GM19043 (cell line): ENCODE results near the gene TCF20.

Experiments used
- ATAC-seq: cut with Tn5 transposase; IDR thresholded peaks from one replicate; pipeline ENCODE4 v1.9.1; 2021; ENCODE audit warnings: low read depth; ENCODE audit not compliant: unreplicated experiment

Gene TCF20

DNA sequence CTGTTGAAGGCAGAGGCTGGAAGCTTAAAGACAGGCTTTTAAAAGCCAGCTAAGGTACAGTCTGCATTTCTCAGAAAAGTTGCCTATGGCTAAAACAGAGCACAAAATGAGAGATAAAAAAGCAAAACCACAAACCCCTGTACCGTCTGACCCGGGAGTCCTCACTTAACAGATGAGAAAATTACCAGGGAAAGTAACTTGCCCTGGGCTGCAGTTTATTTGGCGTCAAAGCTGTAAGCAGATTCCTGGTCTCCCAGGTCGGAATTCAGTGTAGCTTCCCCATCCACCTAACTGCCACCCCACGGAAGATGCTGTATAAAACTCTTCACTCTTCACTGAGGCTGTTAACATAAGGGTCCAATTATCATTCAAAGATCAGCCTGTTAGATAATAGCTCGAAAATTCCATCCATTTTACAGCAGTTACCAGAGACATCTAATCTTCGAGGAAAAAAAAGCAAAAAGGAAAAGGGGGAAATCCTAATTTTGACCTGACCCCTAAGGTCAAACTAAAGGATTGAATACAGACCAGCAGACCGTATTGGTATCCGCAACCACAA, 1.5 kb downstream of the TCF20 start:
- no peak for ATAC-seq

DNA sequence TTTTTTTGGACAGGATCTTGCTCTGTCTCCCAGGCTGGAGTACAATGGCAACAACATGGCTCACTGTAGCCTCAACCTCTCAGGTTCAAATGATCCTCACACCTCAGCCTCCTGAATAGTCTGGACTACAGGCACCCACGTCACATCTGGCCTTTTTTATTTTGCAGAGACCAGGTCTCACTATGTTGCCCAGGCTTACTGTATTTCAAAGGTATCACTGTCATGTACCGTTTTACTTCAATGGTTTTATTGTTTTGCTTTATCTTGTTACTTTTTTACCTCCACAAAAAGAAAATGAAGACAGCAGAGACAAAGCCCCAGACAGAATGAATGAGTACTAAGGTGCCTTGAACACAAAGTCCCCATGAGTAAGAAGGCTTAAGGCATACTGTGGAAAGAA, 5.1 kb downstream of the TCF20 start:
- ATAC-seq: no peak

GRCh38 chr22:42263944-42264343, 6.5 kb downstream of the TCF20 start:
- ATAC-seq: no peak

DNA sequence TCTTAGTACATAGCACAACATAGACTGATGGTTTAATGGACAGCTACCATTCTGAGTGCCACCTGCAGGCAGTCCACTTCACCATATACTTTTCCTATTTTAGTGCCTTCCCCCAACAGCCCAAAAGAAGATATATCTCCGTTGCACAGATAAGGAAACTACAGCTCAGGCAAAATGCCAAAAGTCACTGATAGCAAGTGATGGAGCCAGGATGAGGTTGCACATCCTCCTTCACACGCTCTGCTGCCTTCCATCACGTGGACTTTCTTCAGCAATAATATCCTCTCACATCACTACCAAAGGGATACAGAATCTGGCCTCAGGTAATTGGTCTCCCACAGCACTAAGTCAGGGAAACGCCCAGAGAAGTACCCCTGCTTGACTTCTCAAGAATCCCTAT, 7.5 kb downstream of the TCF20 start:
- no peak for ATAC-seq

GRCh38 chr22:42261296-42261695, 9.2 kb downstream of the TCF20 start:
- ATAC-seq: no peak

DNA sequence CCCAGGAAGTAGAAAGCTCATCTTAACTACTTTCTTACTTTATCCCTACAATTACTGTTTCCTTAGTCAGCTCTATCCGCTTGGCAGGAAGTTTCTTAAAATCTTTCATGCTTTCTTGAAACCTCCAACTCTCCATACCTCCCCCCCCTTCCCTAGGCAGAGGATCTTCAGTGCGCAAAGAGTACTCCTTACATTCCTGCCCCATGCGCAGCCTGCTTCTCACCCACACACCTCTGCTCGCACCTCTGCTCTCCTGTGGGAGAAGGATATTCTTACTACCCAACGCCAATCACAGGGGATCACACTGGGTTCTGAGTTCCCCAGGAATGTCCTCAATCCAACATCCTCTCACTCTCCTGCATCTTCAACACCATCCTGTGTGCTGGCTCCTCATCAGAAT, 12.3 kb downstream of the TCF20 start:
- ATAC-seq: no peak

GRCh38 chr22:42257386-42257785, 13.1 kb downstream of the TCF20 start:
- ATAC-seq: no peak

GRCh38 chr22:42256930-42257329, 13.5 kb downstream of the TCF20 start:
- no peak for ATAC-seq

DNA sequence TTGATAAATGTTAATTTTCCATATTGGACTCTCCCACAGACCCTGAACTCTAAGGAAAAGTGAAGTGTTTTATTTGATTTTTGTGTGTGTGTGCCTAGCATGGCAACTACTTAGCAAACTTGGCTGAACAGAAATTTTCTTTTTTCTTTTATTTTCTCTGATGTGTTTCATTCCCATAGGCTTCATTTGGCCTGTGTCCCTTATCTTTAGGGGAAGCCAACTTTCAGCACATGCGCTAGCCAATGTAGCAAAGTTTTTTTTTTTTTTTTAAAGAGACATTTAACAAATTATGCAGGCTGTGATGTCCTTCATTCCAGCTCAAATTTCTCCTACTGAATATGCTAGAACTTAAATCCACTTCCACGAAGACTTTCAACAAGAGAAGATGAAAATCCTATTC, 14.2 kb downstream of the TCF20 start:
- no peak for ATAC-seq

DNA sequence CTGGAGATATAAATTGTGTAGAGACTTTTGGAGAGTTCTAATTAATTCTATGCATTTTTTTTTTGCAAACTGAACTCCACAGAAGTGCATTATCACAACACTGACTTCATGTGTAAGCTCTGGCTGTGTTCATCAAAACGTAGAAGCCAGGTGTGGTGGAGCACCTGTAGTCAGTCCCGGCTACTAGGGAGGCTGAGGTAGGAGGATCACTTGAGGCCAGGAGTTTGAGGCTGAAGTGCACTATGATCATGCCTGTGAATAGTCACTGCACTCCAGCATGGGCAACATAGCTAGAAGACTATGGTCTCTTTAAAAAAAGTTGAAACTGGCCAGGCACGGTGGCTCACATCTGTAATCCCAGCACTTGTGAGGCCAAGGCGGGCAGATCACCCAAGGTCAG, 20.6 kb downstream of the TCF20 start:
- no peak for ATAC-seq

DNA sequence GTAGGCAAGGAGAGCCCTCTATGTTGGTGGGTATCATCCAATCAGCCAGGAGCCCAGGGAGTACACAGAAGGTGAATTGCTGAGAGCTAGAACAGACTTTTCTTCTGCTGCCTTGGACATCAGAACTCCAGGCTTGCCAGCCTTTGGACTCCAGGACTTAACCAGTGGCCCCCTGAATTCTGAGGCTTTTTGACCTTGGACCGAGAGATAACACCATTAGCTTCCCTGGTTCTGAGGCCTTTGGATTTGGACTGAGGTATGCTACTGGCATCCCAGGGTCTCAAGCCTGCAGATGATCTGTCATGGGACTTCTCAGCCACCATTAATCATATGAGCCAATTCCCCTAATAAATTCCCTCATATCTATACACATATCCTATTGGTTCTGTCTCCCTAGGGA, 21.5 kb downstream of the TCF20 start:
- ATAC-seq: no peak

DNA sequence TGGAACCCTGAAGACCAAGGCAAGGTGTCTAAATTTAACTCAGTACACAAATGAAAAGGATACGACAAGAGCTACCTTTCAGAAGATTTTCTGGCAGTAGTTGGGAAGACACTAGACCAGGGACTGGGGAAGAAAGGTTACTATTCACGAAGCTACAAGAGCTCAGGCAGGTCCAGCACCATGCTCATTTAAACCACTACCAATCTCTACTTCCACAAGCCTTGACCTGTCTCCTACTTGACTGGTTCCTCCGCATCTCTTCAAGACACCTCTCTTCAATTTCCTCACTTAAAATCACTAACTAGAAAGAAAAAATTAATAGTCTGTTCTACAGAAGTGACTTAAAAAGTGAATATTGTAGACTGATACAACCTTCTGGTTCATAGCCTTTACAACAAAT, 22.9 kb downstream of the TCF20 start:
- no peak for ATAC-seq

- ATAC-seq: no peak
Measured at GRCh38 chr22:42243802-42244060, 26.7 kb downstream of the TCF20 start.

- ATAC-seq: no peak
Measured at GRCh38 chr22:42236848-42237247, 33.6 kb downstream of the TCF20 start.

DNA sequence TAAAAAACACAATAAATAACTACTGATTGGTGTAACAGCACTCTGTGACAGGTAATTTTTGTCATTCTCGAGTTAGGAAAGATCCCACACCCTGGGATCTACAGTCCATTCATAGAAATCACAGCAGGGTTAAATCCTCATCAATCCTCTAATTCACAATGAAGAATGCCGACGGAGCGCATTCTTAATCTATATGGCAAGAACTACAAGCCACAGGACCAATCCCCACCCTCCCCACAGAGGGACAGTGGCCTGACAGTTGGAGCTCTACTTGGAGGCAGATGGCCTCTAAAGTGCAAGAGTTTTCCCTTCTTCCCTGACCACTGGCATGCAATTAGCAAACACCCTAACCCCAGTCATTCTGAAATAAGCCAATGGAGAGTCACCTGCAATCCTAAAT, 34.2 kb downstream of the TCF20 start:
- ATAC-seq: no peak

GRCh38 chr22:42233879-42234278, 36.6 kb downstream of the TCF20 start:
- no peak for ATAC-seq

DNA sequence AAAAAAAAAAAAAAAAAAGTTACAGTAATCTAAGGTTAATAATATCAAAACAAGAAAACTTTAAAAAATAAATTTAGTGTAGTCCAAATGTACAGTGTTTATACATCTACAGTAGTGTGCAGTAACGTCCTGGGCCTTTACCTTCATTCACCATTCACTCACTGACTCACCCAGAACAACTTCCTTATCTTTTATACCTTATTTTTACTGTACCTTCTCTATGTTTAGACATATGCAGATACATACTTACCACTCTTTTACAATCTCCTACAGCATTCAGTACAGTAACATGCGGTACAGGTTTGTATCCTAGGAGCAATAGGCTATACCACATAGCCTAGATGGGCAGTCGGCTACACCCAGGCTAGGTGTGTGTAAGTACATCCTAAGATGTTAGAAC, 38.5 kb downstream of the TCF20 start:
- no peak for ATAC-seq

GRCh38 chr22:42229455-42230149, 40.9 kb downstream of the TCF20 start:
- ATAC-seq: no peak

DNA sequence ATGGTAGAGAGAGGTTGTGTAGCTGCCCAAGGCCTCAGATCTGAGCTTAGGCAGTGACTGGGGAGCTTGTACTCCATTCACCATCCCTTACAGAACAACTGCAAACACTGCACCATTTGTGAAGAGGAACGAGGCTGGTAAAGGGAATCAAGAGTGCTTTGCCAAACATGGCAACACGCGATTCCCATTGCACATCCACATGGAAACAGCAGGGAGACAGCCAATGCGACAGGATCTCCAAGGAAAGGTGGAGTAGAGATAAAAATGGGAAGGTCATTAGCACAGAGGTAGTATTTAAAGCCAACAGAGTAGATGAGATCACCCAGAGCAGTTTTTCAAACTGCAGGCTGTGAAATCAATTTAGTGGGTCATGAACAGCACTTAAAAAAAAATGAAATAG, 42.0 kb downstream of the TCF20 start:
- no peak for ATAC-seq

DNA sequence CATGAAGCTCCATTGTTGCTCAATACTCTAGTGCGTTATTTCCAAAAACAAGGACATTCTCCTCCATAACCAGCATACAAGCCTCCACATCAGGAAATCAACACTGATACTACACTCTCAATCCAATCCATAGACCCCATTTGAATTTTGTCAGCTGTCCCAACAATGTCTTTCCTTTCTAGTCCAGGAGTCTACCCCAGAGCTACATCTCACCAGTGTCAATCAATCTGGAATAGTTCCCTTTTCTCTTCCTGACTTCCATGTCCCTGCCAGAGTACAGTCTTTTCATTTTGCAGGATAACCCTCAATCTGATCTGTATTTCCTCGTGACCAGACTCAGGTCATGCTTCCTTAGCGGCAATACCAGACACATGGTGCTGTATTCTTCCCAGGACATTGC, 43.0 kb downstream of the TCF20 start:
- no peak for ATAC-seq

DNA sequence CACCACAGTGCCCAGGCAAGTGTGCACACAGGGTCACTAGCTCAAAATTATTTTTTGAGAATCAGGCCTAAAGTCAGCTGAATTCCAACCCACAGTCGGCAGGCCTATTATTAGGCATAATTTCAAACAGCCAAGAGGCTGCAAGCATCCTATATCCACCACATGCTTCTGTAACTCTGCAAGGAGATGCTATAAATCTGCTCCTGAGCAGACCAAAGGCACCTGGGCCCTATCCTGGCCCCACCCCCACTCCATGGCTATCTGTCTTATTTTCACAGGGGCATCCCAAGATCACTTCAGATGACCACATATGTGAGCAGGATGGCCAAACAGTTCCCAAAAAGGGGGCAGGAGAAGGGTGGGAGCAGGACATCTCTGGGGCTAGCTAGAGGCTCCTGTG, 44.6 kb downstream of the TCF20 start:
- no peak for ATAC-seq

DNA sequence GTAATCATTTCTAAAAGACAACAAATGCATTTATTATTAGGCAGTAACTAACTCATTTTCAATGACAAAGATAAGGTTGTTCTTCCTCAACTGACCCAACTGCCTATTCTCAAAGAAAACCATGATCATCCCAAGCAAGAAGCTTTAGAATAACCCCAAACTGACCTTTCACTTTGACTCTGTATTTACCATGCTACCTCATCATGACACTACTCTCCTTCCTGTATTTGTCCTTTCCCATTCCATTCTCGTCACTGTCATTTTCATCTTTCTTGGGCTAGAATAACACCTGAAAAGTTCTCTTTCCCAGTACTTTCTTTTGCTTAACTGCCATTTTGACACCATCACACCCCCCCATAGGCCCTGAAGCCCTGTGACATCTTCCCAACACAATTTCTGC, 48.3 kb downstream of the TCF20 start:
- no peak for ATAC-seq
